ENCODE results near the gene PLPP2.
A peak's percentile ranks its signal among the peaks of the same experiment; 100 is the strongest.

The PLPP2 gene

DNA sequence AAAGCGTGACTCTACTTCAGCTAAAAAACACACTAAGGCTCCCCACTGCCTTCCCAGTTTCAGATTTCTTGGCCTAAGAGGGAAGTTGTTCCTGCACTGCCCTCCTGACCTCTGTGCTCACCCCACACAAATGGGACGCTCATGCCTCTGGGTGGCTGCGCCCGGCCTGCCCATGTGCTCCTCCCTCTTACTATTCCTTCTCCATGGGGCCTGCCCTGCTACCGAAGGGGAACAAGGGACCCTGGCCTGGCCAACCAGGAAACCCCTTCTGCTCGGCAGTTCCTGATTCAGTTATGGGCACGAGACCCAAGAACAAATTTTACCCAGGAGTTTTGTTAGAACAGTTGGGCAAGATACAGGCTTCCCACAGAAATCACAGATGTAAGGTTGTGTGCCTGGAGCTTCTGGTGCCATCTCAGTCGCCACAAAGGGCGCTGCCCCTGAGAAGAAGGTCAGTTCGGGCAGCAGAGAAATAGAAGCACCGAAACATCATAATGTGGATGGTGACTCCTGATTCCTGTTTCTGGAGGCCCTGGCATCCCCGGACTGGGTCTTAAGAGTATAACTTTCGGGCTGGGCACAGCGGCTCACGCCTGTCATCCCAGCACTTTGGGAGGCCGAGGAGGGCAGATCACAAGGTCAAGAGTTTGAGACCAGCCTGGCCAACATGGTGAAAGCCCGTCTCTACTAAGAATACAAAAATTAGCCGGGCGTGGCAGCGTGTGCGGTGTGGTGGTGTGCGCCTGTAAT, 5.4 kb upstream of the PLPP2 start:
- peaks cover 34% of the 10 kb centered on the region for H3K27me3 ChIP-seq (ENCODE audit: insufficient read depth, low read length)
- H3K27ac ChIP-seq (ENCODE audit: low read length), result no peak overlapping the region
- 0 out of 2 replicates have a peak, but pooled peaks cover 5% of the 10 kb centered on the region for H3K4me1 ChIP-seq (ENCODE audit: insufficient read depth, low read length)
- H3K4me3 ChIP-seq (ENCODE audit: low read length), result no peak overlapping the region
- H3K36me3 ChIP-seq (ENCODE audit: insufficient read depth, low read depth, low read length), result no peaks in the 10 kb centered on the region
- no peaks in the 10 kb centered on the region for H3K9me3 ChIP-seq (ENCODE audit: insufficient read depth, low read depth, low read length)
- no peak overlapping the region for H3K9ac ChIP-seq (ENCODE audit: low read depth, low read length)

DNA sequence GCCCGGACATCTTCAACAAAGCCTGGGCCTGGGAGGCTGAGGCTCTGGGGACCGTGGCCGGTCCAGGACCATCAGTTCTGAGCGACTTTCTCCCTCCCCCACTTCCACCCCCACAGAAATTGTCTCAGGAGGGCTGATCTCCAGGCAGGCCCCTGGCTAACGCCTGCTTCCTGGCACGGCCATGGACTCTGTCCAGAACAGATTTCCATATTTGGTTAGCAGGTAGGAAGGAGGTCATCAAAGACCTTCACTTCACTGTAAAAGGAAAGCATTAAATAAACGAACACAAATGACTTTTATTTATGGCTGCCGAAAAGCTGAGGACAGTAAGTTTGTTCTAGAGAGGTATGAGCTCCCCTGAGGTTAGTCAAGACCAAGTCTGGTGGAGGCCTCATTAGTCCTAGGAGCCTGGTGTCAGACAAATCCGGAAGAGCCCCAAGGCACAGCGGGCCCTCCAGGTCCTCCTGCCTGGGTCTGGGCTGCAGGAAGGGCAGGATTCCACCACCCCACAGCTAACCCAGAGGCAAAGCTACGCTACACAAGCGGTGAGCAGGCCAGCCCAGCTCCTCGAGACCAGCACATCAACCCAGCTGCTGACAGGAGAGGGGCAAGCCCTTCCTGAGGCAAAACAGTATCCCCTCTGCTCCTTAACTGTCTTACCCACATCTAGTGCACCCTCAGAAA, 4.6 kb upstream of the PLPP2 start:
- H3K27ac ChIP-seq (ENCODE audit: low read length), result no peak overlapping the region

DNA sequence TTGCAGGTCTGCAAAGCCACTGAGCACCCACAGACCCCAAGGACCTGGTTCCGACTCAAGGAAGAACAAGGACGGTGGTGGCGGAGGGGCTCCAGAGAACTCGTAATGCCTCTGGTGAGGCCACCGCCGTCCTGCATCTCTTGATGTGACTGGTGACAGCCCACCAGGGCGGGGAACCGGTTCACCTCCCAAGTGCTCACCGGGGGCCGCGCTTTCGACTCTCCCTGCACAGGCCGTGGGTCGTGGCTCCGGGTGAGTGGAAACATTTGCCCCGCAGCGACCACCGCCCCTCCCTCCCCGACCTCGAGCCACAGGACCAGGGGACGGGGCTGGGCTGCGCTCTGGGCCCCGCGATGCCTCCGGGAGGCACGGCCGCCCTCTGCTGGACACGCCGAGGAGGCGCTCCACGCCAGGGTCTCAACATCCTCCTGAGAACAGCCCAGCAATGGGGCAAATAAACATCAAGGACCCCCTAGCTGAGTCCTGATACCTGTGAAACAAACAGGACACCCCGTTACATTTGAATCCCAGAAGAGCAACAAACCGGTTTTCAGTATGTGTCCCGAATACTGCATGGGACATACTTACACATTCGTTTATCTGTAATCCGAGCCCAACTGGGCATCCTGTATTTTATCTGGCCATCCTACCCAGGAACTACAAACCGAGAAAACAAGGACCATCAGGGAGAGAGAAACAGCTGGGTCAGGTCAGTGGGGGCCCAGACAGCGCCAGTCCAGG, 3.9 kb upstream of the PLPP2 start:
- peak overlapping the region; percentile 67 for H3K4me3 ChIP-seq (ENCODE audit: low read length)
- H3K36me3 ChIP-seq (ENCODE audit: insufficient read depth, low read depth, low read length), result no peaks in the 10 kb centered on the region
- H3K27me3 ChIP-seq (ENCODE audit: insufficient read depth, low read length), result peaks cover 37% of the 10 kb centered on the region
- H3K27ac ChIP-seq (ENCODE audit: low read length), result no peak overlapping the region
- H3K9me3 ChIP-seq (ENCODE audit: insufficient read depth, low read depth, low read length), result no peaks in the 10 kb centered on the region
- H3K9ac ChIP-seq (ENCODE audit: low read depth, low read length), result peak overlapping the region; percentile 41; the same call in 1 of the 2 replicates
- H3K4me1 ChIP-seq (ENCODE audit: insufficient read depth, low read length), result 0 out of 2 replicates have a peak, but pooled peaks cover 5% of the 10 kb centered on the region

More for the DNA sequence above, 4.6 kb upstream of the PLPP2 start:
- Histone ChIP-seq H3K27me3 (ENCODE audit: insufficient read depth, low read length) (peaks cover 35% of the 10 kb centered on the region), H3K9ac (ENCODE audit: low read depth, low read length) (no peak overlapping the region), H3K4me3 (ENCODE audit: low read length) (no peak overlapping the region), H3K9me3 (ENCODE audit: insufficient read depth, low read depth, low read length) (no peaks in the 10 kb centered on the region), H3K4me1 (ENCODE audit: insufficient read depth, low read length) (0 out of 2 replicates have a peak, but pooled peaks cover 5% of the 10 kb centered on the region), H3K36me3 (ENCODE audit: insufficient read depth, low read depth, low read length) (no peaks in the 10 kb centered on the region)

DNA sequence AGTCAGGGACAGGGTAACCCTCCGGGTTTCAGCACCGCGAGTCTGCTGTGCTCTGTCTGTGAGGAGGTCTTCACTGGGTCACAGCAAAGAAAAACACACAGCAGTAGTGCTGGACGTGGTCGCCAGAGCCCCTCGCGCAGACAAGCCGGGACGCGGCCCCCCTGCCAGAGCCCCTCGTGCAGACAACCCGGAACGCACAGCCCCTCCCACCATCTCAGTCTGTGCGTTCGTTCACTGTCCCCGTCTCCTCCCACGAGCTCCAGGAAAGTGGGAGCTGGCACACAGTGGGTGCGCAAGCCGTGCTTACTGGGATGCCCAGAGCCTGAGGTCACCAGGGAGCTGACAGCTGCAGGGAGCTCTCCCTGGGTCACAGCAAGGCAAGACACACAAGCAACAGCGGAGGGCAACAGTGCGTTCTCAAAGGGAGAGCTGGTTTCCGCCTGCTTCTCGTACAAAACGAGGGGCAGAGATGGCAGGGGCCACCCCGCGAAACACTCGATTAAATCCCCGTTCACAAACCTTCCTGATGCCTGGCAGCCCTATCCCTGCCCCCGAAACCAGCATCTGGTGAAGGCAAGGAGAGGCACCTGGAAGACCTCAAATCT, 3.2 kb upstream of the PLPP2 start:
- Histone ChIP-seq H3K4me1 (ENCODE audit: insufficient read depth, low read length) (0 out of 2 replicates have a peak, but pooled peaks cover 5% of the 10 kb centered on the region), H3K27ac (ENCODE audit: low read length) (no peak overlapping the region), H3K4me3 (ENCODE audit: low read length) (peak overlapping the region; percentile 67), H3K9me3 (ENCODE audit: insufficient read depth, low read depth, low read length) (no peaks in the 10 kb centered on the region), H3K36me3 (ENCODE audit: insufficient read depth, low read depth, low read length) (no peaks in the 10 kb centered on the region), H3K27me3 (ENCODE audit: insufficient read depth, low read length) (peaks cover 41% of the 10 kb centered on the region), H3K9ac (ENCODE audit: low read depth, low read length) (peak overlapping the region; percentile 41; the same call in 1 of the 2 replicates)

DNA sequence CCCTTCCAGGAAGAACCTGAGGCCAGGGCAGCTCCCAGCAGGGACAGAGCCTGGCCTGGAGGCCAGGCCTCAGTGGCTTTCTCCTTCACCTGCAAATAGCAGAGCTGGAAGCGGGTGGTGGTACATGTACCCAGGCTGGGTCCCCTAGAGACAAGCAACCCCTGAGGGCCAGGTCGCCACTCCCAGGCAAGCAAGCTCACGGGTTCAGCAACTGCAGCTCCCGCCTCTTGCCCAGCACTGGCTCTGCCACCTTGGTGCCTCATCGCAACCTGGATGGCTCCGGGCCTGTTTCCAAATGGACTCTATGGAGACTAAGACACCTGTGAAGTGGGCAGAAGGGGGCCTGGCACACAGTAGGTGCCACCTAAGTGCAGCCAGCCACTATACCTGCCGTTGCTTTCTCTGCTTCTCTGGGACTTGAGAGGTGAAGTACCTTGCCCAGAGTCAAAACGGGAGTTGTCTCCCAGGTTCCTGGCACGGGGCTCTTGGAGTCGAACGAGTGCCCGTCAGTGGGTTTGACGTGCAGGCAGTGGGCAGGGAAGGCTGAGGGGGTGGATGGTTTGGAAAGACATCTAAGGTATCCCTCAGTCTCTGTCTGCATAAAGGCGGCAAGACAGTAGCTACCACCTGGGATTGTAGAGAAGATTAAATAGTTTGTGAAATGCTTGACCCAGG, 2.4 kb upstream of the PLPP2 start:
- H3K9ac ChIP-seq (ENCODE audit: low read depth, low read length), result no peak overlapping the region
- H3K4me1 ChIP-seq (ENCODE audit: insufficient read depth, low read length), result peaks cover 11% of the 10 kb centered on the region; the same call in 1 of the 2 replicates
- H3K9me3 ChIP-seq (ENCODE audit: insufficient read depth, low read depth, low read length), result no peaks in the 10 kb centered on the region
- H3K27ac ChIP-seq (ENCODE audit: low read length), result no peak overlapping the region
- H3K27me3 ChIP-seq (ENCODE audit: insufficient read depth, low read length), result peaks cover 41% of the 10 kb centered on the region
- no peak overlapping the region for H3K4me3 ChIP-seq (ENCODE audit: low read length)
- H3K36me3 ChIP-seq (ENCODE audit: insufficient read depth, low read depth, low read length), result no peaks in the 10 kb centered on the region

DNA sequence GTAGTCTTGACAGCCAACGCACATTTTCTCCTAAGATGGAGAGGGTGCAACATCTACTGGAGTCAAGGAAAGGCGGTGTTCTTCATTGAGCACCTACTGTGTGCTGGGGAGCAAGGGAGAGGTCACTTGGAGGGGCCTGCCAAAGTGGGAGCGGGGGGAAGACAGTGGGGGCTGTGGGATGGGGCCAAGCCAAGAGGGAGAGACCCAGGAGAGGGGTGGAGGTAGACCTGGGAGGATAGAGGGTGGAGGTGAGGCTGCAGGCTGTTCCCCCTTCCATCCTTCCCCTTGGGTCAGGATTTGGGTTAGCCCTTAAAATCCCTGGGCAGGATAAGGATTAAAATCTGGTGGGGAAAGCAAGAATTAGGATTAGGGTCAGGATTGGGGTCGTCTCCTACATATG, 1.7 kb upstream of the PLPP2 start:
- Histone ChIP-seq H3K9ac (ENCODE audit: low read depth, low read length) (no peak overlapping the region), H3K4me3 (ENCODE audit: low read length) (no peak overlapping the region), H3K27me3 (ENCODE audit: insufficient read depth, low read length) (peaks cover 41% of the 10 kb centered on the region), H3K4me1 (ENCODE audit: insufficient read depth, low read length) (peaks cover 16% of the 10 kb centered on the region; the same call in 1 of the 2 replicates), H3K27ac (ENCODE audit: low read length) (no peak overlapping the region), H3K36me3 (ENCODE audit: insufficient read depth, low read depth, low read length) (no peaks in the 10 kb centered on the region), H3K9me3 (ENCODE audit: insufficient read depth, low read depth, low read length) (no peaks in the 10 kb centered on the region)

DNA sequence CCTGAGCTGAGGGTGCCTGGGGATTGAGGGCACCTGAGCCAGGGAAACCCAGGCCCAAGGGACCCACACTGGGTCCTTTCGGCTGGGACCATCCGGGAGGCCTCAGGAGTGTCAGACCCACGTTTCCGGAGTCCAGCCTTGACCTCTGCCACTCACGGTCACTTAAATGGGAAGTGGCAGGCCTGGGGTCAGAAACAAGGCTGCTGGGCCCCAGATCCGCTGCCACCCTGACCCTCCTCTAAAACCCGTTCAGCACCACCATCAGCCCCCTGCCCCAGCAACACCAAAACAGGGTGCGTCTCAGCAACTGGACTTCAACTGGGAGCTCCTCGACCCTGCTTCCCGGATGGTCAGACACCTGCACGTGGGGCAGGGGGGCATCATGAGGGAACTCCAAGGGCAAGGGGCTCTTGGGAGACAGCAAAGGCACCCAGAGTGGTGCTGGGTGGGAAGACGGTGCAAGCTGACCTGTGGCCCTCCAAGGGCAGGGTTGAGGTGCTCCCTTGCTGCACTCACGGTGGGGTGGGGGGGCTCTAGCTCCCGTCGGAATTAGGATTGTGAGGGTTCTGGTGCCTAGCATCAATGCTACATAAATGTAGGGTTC, 1.2 kb upstream of the PLPP2 start:
- Histone ChIP-seq H3K4me1 (ENCODE audit: insufficient read depth, low read length) (peaks cover 16% of the 10 kb centered on the region; the same call in 1 of the 2 replicates), H3K9ac (ENCODE audit: low read depth, low read length) (no peak overlapping the region), H3K9me3 (ENCODE audit: insufficient read depth, low read depth, low read length) (no peaks in the 10 kb centered on the region), H3K27me3 (ENCODE audit: insufficient read depth, low read length) (peaks cover 41% of the 10 kb centered on the region), H3K36me3 (ENCODE audit: insufficient read depth, low read depth, low read length) (peaks cover 2% of the 10 kb centered on the region; the same call in 1 of the 2 replicates), H3K4me3 (ENCODE audit: low read length) (no peak overlapping the region), H3K27ac (ENCODE audit: low read length) (no peak overlapping the region)

DNA sequence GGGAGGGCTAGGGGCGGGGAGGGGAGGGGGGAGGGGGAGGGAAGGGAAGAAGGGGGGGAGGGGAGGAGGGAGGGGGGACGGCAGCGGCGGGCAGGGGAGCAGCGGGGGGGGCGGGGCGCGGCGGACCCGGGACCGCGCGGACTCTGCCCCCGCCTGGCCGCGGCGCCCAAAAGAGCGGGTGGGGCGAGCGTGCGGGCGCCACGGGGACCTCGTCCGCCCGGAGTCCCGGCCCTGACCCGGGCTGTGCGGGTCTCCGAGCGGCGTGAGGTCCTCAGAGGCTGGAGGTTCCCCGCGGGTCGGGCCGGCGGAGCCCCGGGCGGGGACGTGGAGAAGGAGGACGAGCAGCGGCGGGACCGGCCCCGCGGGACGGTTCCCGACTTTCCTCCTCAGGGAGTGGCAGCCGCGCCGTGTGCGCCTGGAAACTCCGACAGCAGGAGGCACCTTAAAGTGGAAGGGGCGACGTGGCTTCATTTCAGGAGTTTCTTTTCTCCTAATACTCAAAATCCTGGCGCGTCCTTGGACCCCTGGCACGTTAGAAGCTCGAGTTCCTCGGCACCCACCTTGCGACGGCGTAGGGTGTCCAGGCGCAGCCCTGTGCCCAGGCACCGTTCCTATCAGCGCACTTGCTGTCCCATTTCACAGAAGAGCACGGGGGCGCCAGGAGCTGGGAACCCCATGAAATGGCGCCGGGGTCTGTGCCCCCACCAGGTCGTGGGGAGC, 518 bp upstream of the PLPP2 start:
- Histone ChIP-seq H3K27ac (ENCODE audit: low read length) (no peak overlapping the region), H3K4me3 (ENCODE audit: low read length) (no peak overlapping the region), H3K9ac (ENCODE audit: low read depth, low read length) (no peak overlapping the region), H3K36me3 (ENCODE audit: insufficient read depth, low read depth, low read length) (peaks cover 9% of the 10 kb centered on the region; the same call in 1 of the 2 replicates), H3K4me1 (ENCODE audit: insufficient read depth, low read length) (peaks cover 16% of the 10 kb centered on the region; the same call in 1 of the 2 replicates), H3K9me3 (ENCODE audit: insufficient read depth, low read depth, low read length) (no peaks in the 10 kb centered on the region), H3K27me3 (ENCODE audit: insufficient read depth, low read length) (peaks cover 41% of the 10 kb centered on the region)

DNA sequence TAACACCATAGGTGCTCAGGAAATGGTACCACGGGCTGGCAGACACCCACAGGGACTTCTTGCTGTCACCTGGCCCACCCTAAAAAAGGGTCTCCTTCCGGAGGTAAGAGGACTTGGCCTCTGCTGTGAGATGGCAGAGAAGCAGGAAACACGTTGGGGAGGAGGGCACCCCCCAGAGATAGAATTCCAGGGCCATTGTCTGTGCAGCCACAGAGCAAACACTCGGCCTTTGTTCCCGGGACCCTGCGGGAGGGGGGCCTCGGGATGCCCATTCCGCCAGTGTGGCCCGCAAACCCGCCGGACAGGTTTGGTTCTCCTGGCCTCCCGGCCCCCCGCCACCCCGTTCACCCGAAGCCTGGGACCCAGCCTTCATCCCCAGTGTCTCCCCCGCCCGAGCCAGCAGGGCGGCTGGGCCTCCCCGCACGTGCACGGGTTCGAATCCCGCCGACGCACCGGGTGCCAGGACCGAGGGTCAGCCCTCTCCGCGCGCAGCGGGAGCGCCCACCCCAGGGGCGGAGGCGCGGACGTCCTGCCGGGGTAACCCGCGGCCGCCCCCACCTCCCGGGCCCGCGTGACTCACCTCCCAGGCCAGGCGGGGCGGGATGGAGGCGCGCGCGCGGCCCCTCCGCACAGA, 714 bp downstream of the PLPP2 start:
- Histone ChIP-seq H3K4me3 (ENCODE audit: low read length) (peak overlapping the region; percentile 71), H3K4me1 (ENCODE audit: insufficient read depth, low read length) (peaks cover 12% of the 10 kb centered on the region; the same call in 1 of the 2 replicates), H3K27ac (ENCODE audit: low read length) (peak overlapping the region; percentile 88), H3K9ac (ENCODE audit: low read depth, low read length) (peak overlapping the region; percentile 77), H3K9me3 (ENCODE audit: insufficient read depth, low read depth, low read length) (no peaks in the 10 kb centered on the region), H3K36me3 (ENCODE audit: insufficient read depth, low read depth, low read length) (peaks cover 16% of the 10 kb centered on the region; the same call in 1 of the 2 replicates), H3K27me3 (ENCODE audit: insufficient read depth, low read length) (peaks cover 41% of the 10 kb centered on the region)
